Measurements from ENCODE around the gene PCDHGA8. TPM values are rescaled to one million over a fixed set of nuclear protein-coding genes. Genes with fewer than 3 reads are reported as not detected.
"Not testable (repeated sequence)": the region's sequence is repeated elsewhere in the genome, so short reads cannot be mapped to it uniquely, and the experiment has no call there.

PCDHGA8 gene
- total RNA-seq, 2 experiments from 2014 or later, result not detected

- Mint-ChIP-seq H3K4me1 (ENCODE audit: low read depth) (peaks cover 8% of the 10 kb centered on the region), H3K4me3 (no peak overlapping the region), H3K36me3 (ENCODE audit: low read depth) (peaks cover 28% of the 10 kb centered on the region), H3K27ac (no peak overlapping the region), H3K27me3 (ENCODE audit: low read depth) (peaks cover 60% of the 10 kb centered on the region), H3K9me3 (ENCODE audit: insufficient read depth) (peaks cover 23% of the 10 kb centered on the region)
- DNase-seq, result no peak
- CTCF ChIA-PET, result interaction anchor here (1.3 to 3.2 kb wide), 4 partner anchors 7 to 141 kb away, joined by 3 to 26 read pairs (median 20); partner anchors contain the start of genes PCDHGA10 and PCDHGA12
- POLR2A ChIA-PET, result no interaction called here
- no peak for ATAC-seq
These were observed 30.4 kb downstream of the PCDHGA8 start for GRCh38 chr5:141422742-141423291.

GRCh38 chr5:141427783-141428426, 35.5 kb downstream of the PCDHGA8 start:
- Mint-ChIP-seq H3K27me3 (ENCODE audit: low read depth) (peaks cover 51% of the 10 kb centered on the region), H3K36me3 (ENCODE audit: low read depth) (peaks cover 20% of the 10 kb centered on the region), H3K4me1 (ENCODE audit: low read depth) (peaks cover 18% of the 10 kb centered on the region), H3K9me3 (ENCODE audit: insufficient read depth) (peaks cover 29% of the 10 kb centered on the region), H3K4me3 (no peak overlapping the region), H3K27ac (no peak overlapping the region)
- ChIA-PET POLR2A (no interaction called here), CTCF (interaction anchor here (0.8 to 1.5 kb wide), 3 partner anchors 85 to 136 kb away, joined by 3 to 4 read pairs (median 3); no protein-coding TSS in a partner anchor)
- no peak for ATAC-seq
- DNase-seq, result no peak

GRCh38 chr5:141430332-141431113, 38.1 kb downstream of the PCDHGA8 start, which contains the start of gene PCDHGA12:
TSS of gene PCDHGA12 (plus strand) at chr5:141430507. CDS start at chr5:141430760, 253 bp downstream.
- DNase-seq (peak; percentile 45), ATAC-seq (no peak)
- Mint-ChIP-seq H3K27ac (peak within 1 kb of the TSS; percentile 62), H3K4me3 (peak within 1 kb of the TSS; percentile 63), H3K36me3 (ENCODE audit: low read depth) (peaks cover 21% of the 10 kb centered on the region), H3K27me3 (ENCODE audit: low read depth) (peaks cover 40% of the 10 kb centered on the region), H3K9me3 (ENCODE audit: insufficient read depth) (peaks cover 33% of the 10 kb centered on the region), H3K4me1 (ENCODE audit: low read depth) (peaks cover 18% of the 10 kb centered on the region)
- CTCF ChIA-PET, result interaction anchor here (0.7 to 3.0 kb wide), 33 partner anchors 9 to 137 kb away, joined by 3 to 26 read pairs (median 5); partner anchors contain the start of genes PCDHGA10, PCDHGA11, PCDHGA3 and PCDHGA8
- POLR2A ChIA-PET, result interaction anchor here (0.7 kb wide), 1 partner anchor 83 kb away, joined by 4 read pairs; no protein-coding TSS in a partner anchor

- DNase-seq, result no peak
- Mint-ChIP-seq H3K36me3 (ENCODE audit: low read depth) (peaks cover 21% of the 10 kb centered on the region), H3K27ac (no peak overlapping the region), H3K4me3 (peak overlapping the region; percentile 63), H3K27me3 (ENCODE audit: low read depth) (peaks cover 40% of the 10 kb centered on the region), H3K9me3 (ENCODE audit: insufficient read depth) (peaks cover 33% of the 10 kb centered on the region), H3K4me1 (ENCODE audit: low read depth) (peaks cover 18% of the 10 kb centered on the region)
- no peak for ATAC-seq
- ChIA-PET CTCF (interaction anchor here (0.8 to 3.0 kb wide), 20 partner anchors 9 to 133 kb away, joined by 3 to 26 read pairs (median 8); partner anchors contain the start of genes PCDHGA11, PCDHGA8 and PCDHGB5), POLR2A (no interaction called here)
These were observed 38.9 kb downstream of the PCDHGA8 start for GRCh38 chr5:141431286-141431685.

- CTCF ChIA-PET, result not testable (repeated sequence)
- H3K4me3 Mint-ChIP-seq, result peak overlapping the region; percentile 63
These were observed 39.9 kb downstream of the PCDHGA8 start for GRCh38 chr5:141432308-141432707.

GRCh38 chr5:141432726-141433125, 40.3 kb downstream of the PCDHGA8 start:
- H3K4me3 Mint-ChIP-seq, CTCF ChIA-PET, H3K27ac Mint-ChIP-seq, POLR2A ChIA-PET, ATAC-seq, DNase-seq: not testable (repeated sequence)
- Mint-ChIP-seq H3K4me1 (ENCODE audit: low read depth) (peaks cover 18% of the 10 kb centered on the region), H3K27me3 (ENCODE audit: low read depth) (peaks cover 33% of the 10 kb centered on the region), H3K36me3 (ENCODE audit: low read depth) (peaks cover 21% of the 10 kb centered on the region), H3K9me3 (ENCODE audit: insufficient read depth) (peaks cover 33% of the 10 kb centered on the region)

More at GRCh38 chr5:141432308-141432707, 39.9 kb downstream of the PCDHGA8 start:
- ATAC-seq, POLR2A ChIA-PET, DNase-seq, H3K27ac Mint-ChIP-seq: not testable (repeated sequence)
- Mint-ChIP-seq H3K4me1 (ENCODE audit: low read depth) (peaks cover 18% of the 10 kb centered on the region), H3K36me3 (ENCODE audit: low read depth) (peaks cover 21% of the 10 kb centered on the region), H3K27me3 (ENCODE audit: low read depth) (peaks cover 33% of the 10 kb centered on the region), H3K9me3 (ENCODE audit: insufficient read depth) (peaks cover 33% of the 10 kb centered on the region)

- ChIA-PET POLR2A (no interaction called here), CTCF (no interaction called here)
- DNase-seq (no peak), ATAC-seq (no peak)
- Mint-ChIP-seq H3K4me1 (ENCODE audit: low read depth) (peaks cover 18% of the 10 kb centered on the region), H3K27me3 (ENCODE audit: low read depth) (peaks cover 29% of the 10 kb centered on the region), H3K27ac (no peak overlapping the region), H3K9me3 (ENCODE audit: insufficient read depth) (peaks cover 28% of the 10 kb centered on the region), H3K36me3 (ENCODE audit: low read depth) (peaks cover 18% of the 10 kb centered on the region), H3K4me3 (no peak overlapping the region)
These were observed 41.6 kb downstream of the PCDHGA8 start for GRCh38 chr5:141434006-141434405.

- Mint-ChIP-seq H3K4me1 (ENCODE audit: low read depth) (peaks cover 2% of the 10 kb centered on the region), H3K4me3 (no peak overlapping the region), H3K9me3 (ENCODE audit: insufficient read depth) (peaks cover 7% of the 10 kb centered on the region), H3K27me3 (ENCODE audit: low read depth) (peaks cover 10% of the 10 kb centered on the region), H3K27ac (no peak overlapping the region), H3K36me3 (ENCODE audit: low read depth) (peaks cover 2% of the 10 kb centered on the region)
- no peak for ATAC-seq
- CTCF ChIA-PET, result interaction anchor here (1.7 kb wide), 1 partner anchor 24 kb away, joined by 5 read pairs; the partner anchor contains the start of gene PCDHGA10
- DNase-seq, result no peak
- POLR2A ChIA-PET, result no interaction called here
These were observed 44.8 kb downstream of the PCDHGA8 start for GRCh38 chr5:141437221-141437620.

GRCh38 chr5:141439411-141440141, 47.1 kb downstream of the PCDHGA8 start:
- Mint-ChIP-seq H3K27me3 (ENCODE audit: low read depth) (no peaks in the 10 kb centered on the region), H3K36me3 (ENCODE audit: low read depth) (no peaks in the 10 kb centered on the region), H3K4me3 (no peak overlapping the region), H3K27ac (no peak overlapping the region), H3K9me3 (ENCODE audit: insufficient read depth) (no peaks in the 10 kb centered on the region), H3K4me1 (ENCODE audit: low read depth) (no peaks in the 10 kb centered on the region)
- ATAC-seq (no peak), DNase-seq (no peak)
- POLR2A ChIA-PET, result no interaction called here
- CTCF ChIA-PET, result no interaction called here

- ChIA-PET POLR2A (no interaction called here), CTCF (interaction anchor here (1.0 kb wide), 1 partner anchor 10 kb away, joined by 4 read pairs; the partner anchor contains the start of gene PCDHGA12)
- ATAC-seq (no peak), DNase-seq (no peak)
- no peaks in the 10 kb centered on the region for H3K4me1 Mint-ChIP-seq (ENCODE audit: low read depth)
- H3K36me3 Mint-ChIP-seq (ENCODE audit: low read depth), result no peaks in the 10 kb centered on the region
- no peaks in the 10 kb centered on the region for H3K9me3 Mint-ChIP-seq (ENCODE audit: insufficient read depth)
- H3K27me3 Mint-ChIP-seq (ENCODE audit: low read depth), result peaks cover 1% of the 10 kb centered on the region
- no peak overlapping the region for H3K27ac Mint-ChIP-seq
- no peak overlapping the region for H3K4me3 Mint-ChIP-seq
These were observed 47.9 kb downstream of the PCDHGA8 start for GRCh38 chr5:141440341-141440740.

- POLR2A ChIA-PET, result no interaction called here
- Mint-ChIP-seq H3K4me3 (no peak overlapping the region), H3K27me3 (ENCODE audit: low read depth) (peaks cover 2% of the 10 kb centered on the region), H3K36me3 (ENCODE audit: low read depth) (no peaks in the 10 kb centered on the region), H3K27ac (no peak overlapping the region), H3K4me1 (ENCODE audit: low read depth) (no peaks in the 10 kb centered on the region), H3K9me3 (ENCODE audit: insufficient read depth) (no peaks in the 10 kb centered on the region)
- ATAC-seq, result no peak
- DNase-seq, result no peak
- CTCF ChIA-PET, result no interaction called here
These were observed 49.2 kb downstream of the PCDHGA8 start for GRCh38 chr5:141441571-141442170.
